GM19467 (cell line): ENCODE results near the gene CDC6.
"Not testable (repeated sequence)": the region's sequence is repeated elsewhere in the genome, so short reads cannot be mapped to it uniquely, and the experiment has no call there.

ENCODE experiments used
- ATAC-seq: cut with Tn5 transposase; IDR thresholded peaks from one replicate; pipeline ENCODE4 v1.9.1; 2021; ENCODE audit warnings: mild to moderate bottlenecking, moderate library complexity; ENCODE audit not compliant: unreplicated experiment

CDC6 gene

DNA sequence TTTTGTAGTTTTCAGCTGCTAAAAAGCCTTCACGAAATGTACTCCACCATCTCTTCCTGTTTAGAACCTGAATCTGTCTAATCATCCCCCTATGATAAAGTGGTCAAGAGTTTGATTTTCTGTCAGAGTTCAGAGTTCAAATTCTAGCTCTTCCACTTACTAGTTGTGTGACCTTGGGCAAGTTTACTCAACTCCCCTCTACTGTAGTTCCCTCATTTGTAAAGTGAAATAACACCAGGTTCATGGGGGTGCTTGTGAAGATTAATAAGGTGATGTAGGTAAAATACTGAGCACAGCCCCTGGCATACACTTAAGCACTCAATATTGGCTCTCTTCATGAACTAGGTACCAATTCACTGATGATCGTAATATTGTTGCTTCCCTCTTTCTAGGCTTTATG is 1.2 kb upstream of the CDC6 start:
- ATAC-seq, result no peak

DNA sequence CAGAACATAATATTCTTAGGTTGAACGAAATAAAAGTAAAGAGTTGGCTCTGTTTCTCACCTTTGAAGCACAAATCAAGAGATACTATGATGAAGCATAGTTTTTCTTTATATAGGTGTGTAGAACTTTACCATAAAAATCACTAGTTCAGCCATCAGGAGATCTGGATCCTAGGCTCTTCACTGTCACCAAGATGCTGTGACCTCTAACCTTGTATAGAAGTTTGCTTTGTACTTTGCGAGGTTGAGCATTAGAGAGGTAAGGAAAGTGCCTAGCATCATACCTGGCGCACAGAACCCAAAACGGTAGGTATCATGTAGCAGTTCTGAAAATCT is 553 bp upstream of the CDC6 start:
- no peak for ATAC-seq

DNA sequence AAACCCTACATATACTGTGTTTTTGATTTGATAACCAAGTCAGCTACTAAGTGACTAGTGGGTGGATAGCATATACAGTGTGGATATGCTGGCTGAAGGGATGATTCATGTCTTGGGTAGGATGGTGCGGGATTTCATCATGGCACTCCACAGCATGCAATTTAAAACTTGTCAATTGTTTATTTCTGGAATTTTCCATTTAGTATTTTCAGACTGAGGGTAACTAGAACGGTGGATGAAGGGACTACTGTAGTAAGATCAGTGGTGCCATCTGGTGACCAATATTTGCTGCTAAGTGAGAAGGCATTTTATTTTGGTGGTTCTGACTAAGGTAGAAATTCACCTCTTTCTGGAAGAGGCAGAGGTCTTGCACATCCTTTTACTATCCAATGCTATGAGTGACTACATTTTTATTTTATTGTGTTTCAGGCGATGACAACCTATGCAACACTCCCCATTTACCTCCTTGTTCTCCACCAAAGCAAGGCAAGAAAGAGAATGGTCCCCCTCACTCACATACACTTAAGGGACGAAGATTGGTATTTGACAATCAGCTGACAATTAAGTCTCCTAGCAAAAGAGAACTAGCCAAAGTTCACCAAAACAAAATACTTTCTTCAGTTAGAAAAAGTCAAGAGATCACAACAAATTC is 3.1 kb downstream of the CDC6 start:
- no peak for ATAC-seq

DNA sequence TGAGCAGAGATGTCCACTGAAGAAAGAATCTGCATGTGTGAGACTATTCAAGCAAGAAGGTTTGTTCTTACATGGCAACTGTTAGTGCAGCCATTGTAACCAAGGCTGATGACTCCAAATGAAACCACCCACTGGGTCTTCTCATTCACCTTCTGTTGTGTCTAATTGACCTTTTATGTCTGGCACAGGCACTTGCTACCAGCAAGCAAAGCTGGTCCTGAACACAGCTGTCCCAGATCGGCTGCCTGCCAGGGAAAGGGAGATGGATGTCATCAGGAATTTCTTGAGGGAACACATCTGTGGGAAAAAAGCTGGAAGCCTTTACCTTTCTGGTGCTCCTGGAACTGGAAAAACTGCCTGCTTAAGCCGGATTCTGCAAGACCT is 3.6 kb downstream of the CDC6 start:
- ATAC-seq, result no peak

GRCh38 chr17:40293363-40293762 is 5.7 kb downstream of the CDC6 start:
- ATAC-seq, result no peak

DNA sequence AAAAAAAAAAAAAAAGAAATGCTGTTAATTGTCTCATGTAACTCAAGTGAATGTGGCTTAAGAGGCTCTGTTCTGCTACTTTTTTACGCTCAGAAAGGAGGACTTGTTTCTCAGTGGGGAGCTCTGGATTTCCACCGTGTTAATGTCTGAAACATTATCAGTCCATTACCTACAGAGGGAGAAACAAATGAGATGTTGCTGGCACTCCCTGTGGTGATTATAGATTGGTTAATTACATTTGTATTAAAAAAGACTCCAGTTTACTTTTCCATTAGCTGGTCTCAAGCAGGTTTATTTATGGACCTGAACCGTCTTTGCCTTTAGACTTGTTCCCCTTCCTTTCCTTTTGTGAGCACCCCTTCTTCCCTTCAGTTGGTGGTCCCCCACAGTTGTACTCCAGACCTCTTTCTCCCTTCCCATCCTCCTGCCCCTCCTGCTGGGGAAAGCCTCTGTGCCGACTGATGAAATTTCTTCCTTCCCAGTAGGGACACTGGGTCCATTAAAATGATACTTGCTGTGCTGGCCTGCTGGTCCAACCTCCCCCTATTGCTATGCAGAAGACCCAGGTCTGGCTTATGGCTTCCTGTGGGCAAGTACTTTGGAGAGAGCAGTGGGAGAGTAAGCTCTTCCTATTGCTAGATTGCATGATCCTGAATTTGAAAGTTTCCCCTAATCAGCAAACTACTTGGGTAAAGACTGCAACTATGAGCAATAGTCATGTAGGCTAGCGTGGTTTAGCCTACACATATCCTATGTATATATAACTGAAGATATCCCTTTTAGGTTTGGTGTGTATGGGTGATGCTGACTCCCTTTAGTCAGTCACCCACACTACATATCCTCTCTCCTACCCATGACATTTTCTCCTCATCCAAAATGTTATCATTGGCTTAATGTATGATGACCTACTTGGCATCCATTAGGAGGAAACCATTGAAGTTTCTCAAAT is 8.1 kb downstream of the CDC6 start:
- ATAC-seq, result no peak

- ATAC-seq, result no peak
Measured at GRCh38 chr17:40297511-40297910, 9.8 kb downstream of the CDC6 start.

DNA sequence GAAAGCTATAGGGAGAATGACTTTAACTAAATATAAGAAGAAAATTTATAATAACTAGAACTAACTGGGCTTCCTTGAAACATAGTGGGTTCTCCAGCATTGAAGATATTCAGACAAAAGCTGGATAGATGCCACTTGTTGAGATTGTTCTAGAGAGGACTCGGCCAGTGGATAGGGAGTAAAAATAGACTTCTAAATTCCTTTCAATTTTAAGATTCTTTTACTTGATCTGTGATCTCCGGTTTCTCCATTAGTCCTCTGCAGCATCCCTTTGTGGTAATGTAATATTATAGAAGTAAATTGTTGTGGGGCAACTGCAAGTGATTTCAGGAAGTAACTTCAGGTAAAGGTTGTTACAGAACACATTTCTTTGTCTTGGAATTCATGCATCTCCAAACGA is 11.0 kb downstream of the CDC6 start:
- ATAC-seq, result no peak

GRCh38 chr17:40299159-40299757 is 11.6 kb downstream of the CDC6 start:
- not testable (repeated sequence) for ATAC-seq

- no peak for ATAC-seq
Measured at GRCh38 chr17:40301315-40301714, 13.6 kb downstream of the CDC6 start.

- ATAC-seq, result no peak
Measured at GRCh38 chr17:40303009-40303657, 15.5 kb downstream of the CDC6 start.

- ATAC-seq, result no peak
Measured at GRCh38 chr17:40303708-40304551, 16.3 kb downstream of the CDC6 start.

DNA sequence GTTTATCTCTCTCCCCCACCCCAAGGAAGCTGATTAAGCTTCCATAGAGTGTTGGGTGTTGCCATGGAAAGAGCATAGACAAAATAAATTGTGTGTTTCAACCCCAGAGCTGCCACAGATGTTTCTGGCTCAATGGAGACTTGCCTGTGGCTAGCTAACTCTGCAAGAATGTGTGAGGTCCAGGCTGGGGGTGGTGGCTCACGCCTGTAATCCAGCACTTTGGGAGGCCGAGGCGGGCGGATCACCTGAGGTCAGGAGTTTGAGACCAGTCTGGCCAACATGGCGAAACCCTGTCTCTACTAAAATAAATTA is 16.8 kb downstream of the CDC6 start:
- ATAC-seq, result not testable (repeated sequence)

DNA sequence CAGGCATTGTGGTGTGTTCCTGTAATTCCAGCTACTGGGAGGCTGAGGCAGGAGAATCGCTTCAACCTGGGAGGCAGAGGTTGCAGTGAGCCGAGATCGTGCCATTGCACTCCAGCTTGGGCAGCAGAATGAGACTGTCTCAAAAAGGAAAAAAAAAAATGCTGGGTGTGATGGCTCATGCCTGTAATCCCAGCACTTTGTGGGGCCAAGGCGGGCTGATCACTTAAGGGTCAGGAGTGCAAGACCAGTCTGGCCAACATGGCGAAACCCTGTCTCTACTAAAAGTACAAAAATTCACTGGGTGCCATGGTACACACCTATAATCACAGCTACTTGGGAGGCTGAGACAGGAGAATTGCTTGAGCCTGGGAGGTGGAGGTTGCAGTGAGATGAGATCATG is 17.2 kb downstream of the CDC6 start:
- ATAC-seq, result not testable (repeated sequence)

- ATAC-seq, result no peak
Measured at GRCh38 chr17:40306395-40306794, 18.7 kb downstream of the CDC6 start.

DNA sequence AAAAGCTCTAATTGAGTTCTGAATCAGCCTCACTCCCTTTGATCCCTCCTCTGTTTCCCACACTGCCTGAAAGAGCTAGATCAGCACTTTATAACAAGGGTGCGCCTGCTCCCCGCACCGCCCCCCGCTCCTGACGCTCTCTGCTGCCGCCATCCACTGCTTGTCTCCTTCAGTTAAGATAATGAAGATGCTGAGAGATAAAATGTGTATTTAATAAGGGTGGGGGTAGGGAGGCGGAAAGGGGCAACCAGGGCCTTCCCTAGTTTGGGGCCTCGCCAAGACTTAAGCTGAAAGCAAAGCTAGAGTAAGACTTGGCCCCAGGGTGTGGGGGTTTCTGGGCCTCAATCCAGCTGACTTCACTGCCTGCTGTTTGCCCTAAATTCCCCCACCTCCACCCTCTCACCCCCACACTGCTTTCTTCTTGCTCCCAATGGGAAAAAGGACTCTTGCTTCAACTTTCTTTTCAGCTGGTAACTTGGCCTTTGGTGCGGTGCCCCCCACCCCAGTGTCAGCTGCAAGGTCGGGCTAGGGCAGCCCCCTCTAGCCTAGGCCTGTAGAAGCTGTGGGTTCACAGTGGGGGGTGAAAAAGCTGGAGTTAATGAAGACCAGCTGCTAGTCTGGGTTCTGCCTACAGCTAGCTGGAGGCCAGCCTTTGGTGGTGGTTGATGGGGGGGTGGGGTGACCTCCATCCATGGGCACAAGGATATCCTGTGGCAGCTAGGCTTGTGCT is 19.5 kb downstream of the CDC6 start:
- no peak for ATAC-seq

- ATAC-seq, result no peak
Measured at GRCh38 chr17:40307740-40308239, 20.1 kb downstream of the CDC6 start.

DNA sequence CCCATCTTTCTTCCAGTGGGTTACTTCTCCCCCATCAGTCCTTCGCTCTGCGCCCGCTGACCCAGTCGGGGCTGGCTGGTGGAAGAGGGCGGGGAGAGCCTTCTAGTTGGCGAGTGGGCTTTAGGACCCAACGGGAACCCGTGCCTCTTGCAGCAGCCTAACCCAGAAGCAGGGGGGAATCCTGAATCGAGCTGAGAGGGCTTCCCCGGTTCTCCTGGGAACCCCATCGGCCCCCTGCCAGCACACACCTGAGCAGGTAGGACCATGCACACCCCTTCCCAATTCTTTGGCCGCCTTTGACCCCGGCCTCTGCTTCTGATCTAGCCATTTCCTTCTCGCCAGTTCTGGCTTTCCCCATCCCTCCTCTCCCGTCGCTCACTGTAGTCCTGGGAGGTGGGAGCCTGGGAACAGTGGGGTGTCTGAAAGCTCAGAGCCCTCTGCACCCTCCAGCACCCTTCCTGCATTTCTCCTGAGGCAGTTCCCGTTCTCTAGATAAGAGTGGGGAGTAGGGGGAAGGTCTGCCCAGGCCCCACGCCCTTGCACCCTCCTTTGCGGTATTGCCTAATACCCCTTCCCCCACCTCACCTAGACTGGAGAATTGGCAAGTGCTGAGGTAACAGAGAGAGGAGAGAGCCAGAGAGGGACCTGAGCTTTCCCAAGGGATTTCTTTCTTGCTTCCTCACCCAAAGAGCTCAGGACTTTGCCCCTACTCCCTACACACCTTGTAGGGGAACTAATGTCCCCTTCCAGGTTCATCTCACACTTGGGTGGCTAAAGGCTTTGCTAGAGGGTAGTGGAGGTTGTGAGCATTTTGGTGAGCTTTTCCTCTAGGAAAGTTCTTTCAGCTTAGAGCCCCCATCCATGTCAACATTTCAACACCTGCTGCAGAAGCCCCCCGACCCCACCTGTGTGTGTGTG is 21.6 kb downstream of the CDC6 start, which contains the start of gene RARA:
RARA (plus strand) TSS at position 150 of the 918 bp plus-strand sequence. CDS start 22,039 bp downstream, outside the sequence.
- ATAC-seq, result no peak
